HFF-Myc (cell line): ENCODE measurements around the gene DNAJB2.

Experiments used
- DNase-seq: peaks from one replicate; pipeline ENCODE4 v3.0.0-alpha.2; 2011; ENCODE audit warnings: low read depth; ENCODE audit errors: extremely low read depth
- H3K4me3 ChIP-seq: replicated peaks from 2 replicates; pipeline ENCODE4 v1.5.1; 2011; ENCODE audit warnings: low read depth, mild to moderate bottlenecking, control low read depth, low read length
- CTCF ChIP-seq: IDR thresholded peaks from 2 replicates; pipeline ENCODE4 v1.5.1; 2012; ENCODE audit warnings: mild to moderate bottlenecking, low read depth, low read length, control low read depth; ENCODE audit errors: missing control alignments

Gene DNAJB2

GRCh38 chr2:219261024-219261855 lies 17.9 kb upstream of the DNAJB2 start:
- no peak for TF ChIP-seq CTCF
- no peak overlapping the region for H3K4me3 ChIP-seq
- DNase-seq: no peak

- no peak overlapping the region for H3K4me3 ChIP-seq
- TF ChIP-seq CTCF: no peak
- no peak for DNase-seq
These were observed 12.9 kb upstream of the DNAJB2 start for GRCh38 chr2:219266232-219266631.

GRCh38 chr2:219266886-219267285 lies 12.3 kb upstream of the DNAJB2 start:
- no peak for TF ChIP-seq CTCF
- DNase-seq: no peak
- H3K4me3 ChIP-seq: no peak overlapping the region

- TF ChIP-seq CTCF: no peak
- no peak overlapping the region for H3K4me3 ChIP-seq
- no peak for DNase-seq
These were observed 10.9 kb upstream of the DNAJB2 start for GRCh38 chr2:219268294-219268693.

- no peak for DNase-seq
- no peak overlapping the region for H3K4me3 ChIP-seq
- TF ChIP-seq CTCF: no peak
These were observed 9.7 kb upstream of the DNAJB2 start for GRCh38 chr2:219269362-219270054.

- no peak for DNase-seq
- TF ChIP-seq CTCF: no peak
- H3K4me3 ChIP-seq: no peak overlapping the region
These were observed 9.2 kb upstream of the DNAJB2 start for GRCh38 chr2:219270055-219270372.
